Right renal cortex interstitium (tissue), 3 donors: Measurements from ENCODE around the gene PGGHG. TPM values are rescaled to one million over a fixed set of nuclear protein-coding genes. Genes with fewer than 3 reads are reported as not detected.
"Not testable (repeated sequence)": the region's sequence is repeated elsewhere in the genome, so short reads cannot be mapped to it uniquely, and the experiment has no call there.

Experiments
- DNase-seq, 3 donors: peaks; one replicate each; pipeline ENCODE4 v3.0.0-alpha.2; 2013; ENCODE audit warnings: low read depth in 3 of 3, low spot score in 2 of 3
- polyA plus RNA-seq, 3 donors: library from polyadenylated mRNA; unstranded; fragments of 120-200 nt; gene quantifications; one replicate each; pipeline ENCODE4 v1.2.1, GENCODE V29; 2013; ENCODE audit not compliant: insufficient read length in 3 of 3

Gene PGGHG
- polyA plus RNA-seq, 3 donors: 9.1 to 19.2 (median 11.4) TPM

GRCh38 chr11:326842-327580 is 38.1 kb downstream of the PGGHG start:
- DNase-seq: no peak

- no peak for DNase-seq
Observed at GRCh38 chr11:327581-327923, 38.6 kb downstream of the PGGHG start.

GRCh38 chr11:328012-328411 is 39.1 kb downstream of the PGGHG start:
- no peak for DNase-seq

- DNase-seq: not testable (repeated sequence)
Observed at GRCh38 chr11:328516-329100, 39.7 kb downstream of the PGGHG start.

GRCh38 chr11:329886-330253 is 40.9 kb downstream of the PGGHG start:
- no peak for DNase-seq

GRCh38 chr11:330307-330693 is 41.4 kb downstream of the PGGHG start:
- no peak for DNase-seq

- no peak for DNase-seq
Observed at GRCh38 chr11:330694-331357, 41.9 kb downstream of the PGGHG start.

- DNase-seq: no peak
Observed at GRCh38 chr11:331358-332060, 42.6 kb downstream of the PGGHG start.

- DNase-seq: no peak
Observed at GRCh38 chr11:332651-333480, 43.9 kb downstream of the PGGHG start.

- DNase-seq: not testable (repeated sequence)
Observed at GRCh38 chr11:333616-334263, 44.8 kb downstream of the PGGHG start.

GRCh38 chr11:334264-334994 is 45.5 kb downstream of the PGGHG start:
- DNase-seq: no peak

- no peak for DNase-seq
Observed at GRCh38 chr11:335779-336658, 47.1 kb downstream of the PGGHG start.

GRCh38 chr11:336659-337198 is 47.8 kb downstream of the PGGHG start:
- DNase-seq: no peak

GRCh38 chr11:337711-338110 is 48.8 kb downstream of the PGGHG start:
- DNase-seq: no peak

- no peak for DNase-seq
Observed at GRCh38 chr11:339963-340362, 51.0 kb downstream of the PGGHG start.

- no peak for DNase-seq
Observed at GRCh38 chr11:340539-341512, 51.9 kb downstream of the PGGHG start.

GRCh38 chr11:342328-342727 is 53.4 kb downstream of the PGGHG start:
- DNase-seq: no peak
